Retinal pigment epithelial cell (primary cell): ENCODE data around the gene PRC1.

Experiments used
- DNase-seq: peaks from one replicate; pipeline ENCODE4 v3.0.0-alpha.2; 2010; ENCODE audit warnings: low read depth
- H3K4me3 ChIP-seq: 2 replicates; pipeline ENCODE4 v1.5.1; 2011; ENCODE audit warnings: mild to moderate bottlenecking, low read length, control low read depth, moderate library complexity
- CTCF ChIP-seq: conservative IDR thresholded peaks from 2 replicates; pipeline ENCODE4 v1.5.1; 2011; ENCODE audit warnings: low read depth, low read length, control low read depth, inconsistent platforms

PRC1 gene

DNA sequence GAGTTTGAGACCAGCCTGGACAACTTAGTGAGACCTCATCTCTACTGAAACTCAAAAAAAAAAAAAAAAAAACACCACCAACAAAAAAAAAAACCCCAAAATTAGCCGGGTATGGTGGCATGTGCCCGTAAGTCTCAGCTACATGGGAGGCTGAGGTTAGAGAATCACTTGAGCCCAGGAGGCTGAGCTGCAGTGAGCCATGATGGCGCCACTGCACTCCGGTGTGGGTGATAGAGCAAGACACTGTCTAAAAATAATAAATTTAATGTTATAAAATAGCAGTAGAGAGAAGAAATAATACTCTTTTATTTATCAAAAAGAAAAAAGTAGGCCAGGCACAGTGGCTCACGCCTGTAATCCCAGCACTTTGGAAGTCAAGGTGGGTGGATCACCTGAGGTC lies 22.2 kb downstream of the PRC1 start:
- no peak for TF ChIP-seq CTCF
- no peak overlapping the region for H3K4me3 ChIP-seq
- DNase-seq: no peak

- DNase-seq: no peak
Measured at GRCh38 chr15:90970274-90970673, 24.1 kb downstream of the PRC1 start.

DNA sequence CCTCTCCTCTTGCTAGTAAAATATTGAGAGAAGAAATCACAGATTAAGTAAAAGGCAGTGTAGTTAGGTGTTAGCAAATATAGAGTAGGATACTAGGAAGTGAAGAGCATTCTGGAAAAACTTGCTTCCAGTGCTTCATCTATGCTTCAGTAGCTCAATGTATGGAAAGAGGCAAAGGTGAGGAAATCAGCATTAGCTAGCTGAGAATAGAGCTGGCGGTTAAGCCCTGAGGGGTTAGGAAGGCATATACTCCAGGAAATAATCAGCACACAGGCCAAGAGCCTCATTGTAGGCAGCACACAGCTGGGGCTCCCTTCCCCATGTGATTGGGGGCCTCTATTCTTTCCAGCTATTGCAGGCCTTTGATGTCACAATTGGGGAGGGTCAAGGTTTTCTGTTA lies 25.9 kb downstream of the PRC1 start:
- no peak for TF ChIP-seq CTCF
- H3K4me3 ChIP-seq: no peak overlapping the region
- no peak for DNase-seq

More at GRCh38 chr15:90970274-90970673, 24.1 kb downstream of the PRC1 start:
- no peak for TF ChIP-seq CTCF
- no peak overlapping the region for H3K4me3 ChIP-seq

DNA sequence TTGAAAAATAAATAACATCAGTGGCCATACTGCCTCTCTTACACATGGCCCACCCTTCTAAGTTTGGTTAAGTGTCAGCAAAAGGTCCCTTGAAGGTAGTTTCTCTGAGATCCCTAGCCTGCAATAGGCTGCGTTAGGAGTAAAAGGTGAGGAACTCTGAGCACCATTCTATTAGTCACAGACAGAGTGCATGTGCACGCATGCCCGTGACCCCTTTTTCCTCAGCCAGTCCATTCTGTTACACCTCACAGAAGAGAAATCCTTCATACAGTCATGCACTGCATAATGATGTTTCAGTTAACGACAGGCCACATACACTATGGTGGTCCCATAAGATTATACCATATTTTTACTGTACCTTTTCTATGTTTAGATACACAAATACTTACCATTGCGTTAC lies 27.1 kb downstream of the PRC1 start:
- TF ChIP-seq CTCF: no peak

DNA sequence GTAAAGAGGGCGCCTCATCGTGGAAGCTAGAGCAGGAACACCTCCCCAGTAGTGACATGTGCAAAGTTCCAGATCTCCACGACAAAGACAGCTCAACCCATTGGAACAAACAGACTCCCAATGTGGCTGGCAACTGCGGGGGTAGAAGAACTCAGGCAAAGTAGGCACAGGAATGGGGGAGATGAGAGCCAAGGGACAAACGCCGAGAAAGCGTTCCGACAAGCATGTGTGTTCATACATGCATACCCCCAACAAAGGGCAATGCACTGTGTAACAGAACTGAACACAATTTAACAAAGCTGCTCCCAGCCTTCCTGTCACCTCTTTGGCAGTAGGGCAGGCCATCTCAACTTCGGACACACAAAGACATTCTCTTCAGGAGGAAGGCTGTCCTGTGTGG lies 28.1 kb downstream of the PRC1 start:
- no peak for DNase-seq
- no peak for TF ChIP-seq CTCF
- no peak overlapping the region for H3K4me3 ChIP-seq

More for the DNA sequence above, 27.1 kb downstream of the PRC1 start:
- DNase-seq: no peak
- H3K4me3 ChIP-seq: no peak overlapping the region

DNA sequence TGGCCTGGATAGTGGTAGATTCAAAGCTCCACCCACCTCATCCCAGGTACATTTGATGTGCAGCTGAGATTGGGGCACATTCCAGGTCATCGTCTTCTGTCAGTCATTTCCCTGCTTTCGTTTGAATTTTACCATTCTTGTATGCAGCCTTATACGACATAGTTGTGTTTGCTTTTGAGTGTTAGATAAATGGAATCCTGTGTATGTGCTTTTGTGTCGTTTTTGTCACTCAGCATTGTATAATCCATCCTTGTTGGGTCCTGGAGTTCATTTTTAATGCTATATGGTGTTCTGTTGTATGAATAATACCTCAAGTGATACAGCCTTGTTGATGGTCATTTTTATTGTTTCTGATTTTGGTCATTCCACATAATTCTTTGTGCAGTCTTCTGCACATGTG lies 32.3 kb downstream of the PRC1 start:
- no peak for DNase-seq
- H3K4me3 ChIP-seq: no peak overlapping the region
- no peak for TF ChIP-seq CTCF

DNA sequence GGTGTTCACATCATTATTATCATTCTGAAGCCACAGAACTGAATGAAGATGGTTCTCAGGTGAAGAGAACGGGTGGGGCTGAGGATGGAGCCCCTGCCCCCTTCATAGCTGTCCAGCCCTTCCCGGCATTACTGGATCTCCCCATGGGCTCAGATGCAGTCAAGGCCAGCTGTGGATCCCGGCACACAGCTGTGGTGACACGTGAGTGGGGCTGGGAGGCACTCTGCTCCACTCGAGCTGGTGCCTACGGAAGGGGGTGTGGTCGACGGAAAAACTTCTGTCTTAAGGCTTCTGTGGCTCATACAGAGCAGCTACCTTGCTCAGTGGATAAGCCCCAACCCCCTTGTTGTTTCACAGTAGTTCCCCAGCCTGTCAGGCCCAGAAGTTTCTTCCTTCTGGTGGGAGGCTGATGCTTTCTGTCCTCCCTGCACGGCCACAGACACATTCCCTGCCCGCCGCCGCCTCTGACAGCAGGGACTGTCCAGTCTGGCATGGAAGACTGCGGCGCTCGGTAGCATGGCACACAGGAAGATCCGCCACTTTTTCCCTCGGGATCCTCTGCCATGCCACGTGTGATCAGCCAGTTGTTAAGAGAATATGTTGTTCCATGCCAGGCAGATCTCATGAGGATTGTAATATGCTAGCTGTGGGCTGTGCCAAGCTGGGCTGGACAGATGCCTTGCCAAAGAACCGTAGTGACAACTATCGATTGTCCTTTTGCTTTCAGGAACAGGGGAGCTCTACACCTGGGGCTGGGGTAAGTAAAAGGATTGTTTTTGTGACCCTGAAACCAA lies 33.8 kb downstream of the PRC1 start:
- DNase-seq: no peak
- no peak overlapping the region for H3K4me3 ChIP-seq
- no peak for TF ChIP-seq CTCF
